GM12874 (cell line): ENCODE data around the gene PPP6C.

Source experiments
- TF ChIP-seq, protein P1 (sequence below): IDR thresholded peaks from 2 replicates; pipeline ENCODE4 v1.5.1; 2011; ENCODE audit warnings: low read depth, mild to moderate bottlenecking, control low read depth, low read length, moderate library complexity; ENCODE audit not compliant: insufficient read depth

PPP6C gene

DNA sequence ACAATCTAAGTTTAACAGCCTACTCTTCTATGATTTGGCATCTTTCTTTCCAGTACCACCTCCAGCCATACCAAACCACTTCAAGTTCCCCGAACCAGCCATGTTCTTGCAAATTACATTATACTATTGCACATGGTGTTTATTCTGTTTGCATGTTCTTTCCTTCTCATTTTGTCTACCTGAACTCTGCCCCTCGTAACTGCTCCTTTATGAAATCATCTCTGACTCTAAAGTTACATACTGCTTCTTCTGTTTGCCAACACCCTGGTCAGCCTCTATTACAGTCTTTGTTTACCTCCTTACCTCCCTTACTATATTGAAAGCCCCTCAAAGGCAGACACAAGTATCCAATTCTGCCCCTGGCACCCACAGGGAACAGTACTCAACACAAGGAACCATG is 6.0 kb downstream of the PPP6C start:
- TF ChIP-seq, protein P1, sequence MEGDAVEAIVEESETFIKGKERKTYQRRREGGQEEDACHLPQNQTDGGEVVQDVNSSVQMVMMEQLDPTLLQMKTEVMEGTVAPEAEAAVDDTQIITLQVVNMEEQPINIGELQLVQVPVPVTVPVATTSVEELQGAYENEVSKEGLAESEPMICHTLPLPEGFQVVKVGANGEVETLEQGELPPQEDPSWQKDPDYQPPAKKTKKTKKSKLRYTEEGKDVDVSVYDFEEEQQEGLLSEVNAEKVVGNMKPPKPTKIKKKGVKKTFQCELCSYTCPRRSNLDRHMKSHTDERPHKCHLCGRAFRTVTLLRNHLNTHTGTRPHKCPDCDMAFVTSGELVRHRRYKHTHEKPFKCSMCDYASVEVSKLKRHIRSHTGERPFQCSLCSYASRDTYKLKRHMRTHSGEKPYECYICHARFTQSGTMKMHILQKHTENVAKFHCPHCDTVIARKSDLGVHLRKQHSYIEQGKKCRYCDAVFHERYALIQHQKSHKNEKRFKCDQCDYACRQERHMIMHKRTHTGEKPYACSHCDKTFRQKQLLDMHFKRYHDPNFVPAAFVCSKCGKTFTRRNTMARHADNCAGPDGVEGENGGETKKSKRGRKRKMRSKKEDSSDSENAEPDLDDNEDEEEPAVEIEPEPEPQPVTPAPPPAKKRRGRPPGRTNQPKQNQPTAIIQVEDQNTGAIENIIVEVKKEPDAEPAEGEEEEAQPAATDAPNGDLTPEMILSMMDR = no peak

DNA sequence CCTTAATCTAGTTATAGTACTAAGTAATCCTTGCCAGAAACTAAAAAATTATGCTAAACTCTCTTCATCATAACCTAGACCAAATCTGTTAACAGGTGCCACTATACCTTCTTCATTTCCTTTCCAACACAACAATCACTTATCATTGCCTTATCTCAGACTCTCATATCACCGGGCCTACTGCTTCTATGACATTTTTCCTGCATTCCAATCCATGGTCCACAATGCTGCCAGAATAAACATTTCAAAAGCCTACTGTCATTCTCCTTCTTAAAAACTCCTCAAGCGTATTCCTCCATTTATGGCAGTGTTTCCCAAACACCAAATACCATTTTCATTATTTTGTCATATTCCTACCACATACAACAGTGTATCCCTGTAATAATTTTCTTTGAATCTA is 6.5 kb downstream of the PPP6C start:
- TF ChIP-seq, protein P1 = no peak

DNA sequence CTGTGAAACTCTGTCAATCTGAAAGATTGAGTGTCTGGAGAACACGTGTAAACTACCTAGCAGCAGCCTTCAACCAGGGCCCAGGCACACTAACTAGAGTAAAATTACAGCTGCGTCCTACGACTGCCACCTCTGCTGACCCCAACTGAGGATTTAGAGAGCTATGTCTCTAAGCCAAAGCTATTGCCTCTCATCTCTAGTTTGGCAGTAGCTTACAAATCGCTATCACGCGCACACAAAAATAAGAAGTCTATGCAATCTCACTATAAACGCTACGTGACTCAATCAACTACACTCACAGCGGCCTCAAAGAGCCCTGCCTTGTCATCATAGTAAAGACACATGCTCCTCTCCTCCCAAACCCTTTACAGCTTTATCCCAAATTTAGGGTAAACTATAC is 8.7 kb downstream of the PPP6C start:
- TF ChIP-seq, protein P1 = no peak

DNA sequence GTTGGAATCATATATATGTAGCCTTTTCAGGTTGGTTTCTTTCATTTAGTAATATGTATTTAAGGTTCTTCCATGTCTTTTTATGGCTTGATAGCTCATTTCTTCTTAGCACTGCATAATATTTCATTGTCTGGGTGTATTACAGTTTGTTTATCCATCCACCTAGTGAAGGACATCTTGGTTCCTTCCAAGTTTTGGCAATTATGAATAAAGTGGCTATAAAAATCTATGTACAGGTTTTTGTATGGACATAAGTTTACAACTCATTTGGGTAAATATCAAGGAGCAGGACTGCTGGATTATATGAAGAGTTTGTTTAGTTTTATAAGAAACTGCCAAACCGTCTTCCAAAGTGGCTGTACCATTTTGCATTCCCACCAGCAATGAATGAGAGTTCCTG is 11.7 kb downstream of the PPP6C start:
- TF ChIP-seq, protein P1 = no peak

DNA sequence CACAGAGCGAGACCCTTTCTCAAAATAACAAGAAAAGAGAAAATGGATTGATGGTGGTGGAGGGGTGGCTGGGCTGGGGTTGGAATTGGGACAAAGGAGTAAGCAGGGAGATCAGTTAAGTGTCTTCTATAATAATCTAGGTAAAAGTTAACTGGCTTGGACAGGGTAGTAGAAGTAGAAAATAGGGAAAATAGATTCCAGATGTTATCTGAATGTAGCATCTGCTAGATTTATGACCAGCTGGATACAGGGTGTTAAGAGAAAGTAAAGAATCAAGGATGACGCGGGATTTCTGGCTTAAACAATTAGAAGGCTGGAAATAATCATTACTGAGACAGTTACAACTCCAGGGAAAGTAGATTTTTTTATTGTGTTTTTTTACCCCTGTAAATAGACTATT is 13.0 kb downstream of the PPP6C start:
- TF ChIP-seq, protein P1 = no peak

DNA sequence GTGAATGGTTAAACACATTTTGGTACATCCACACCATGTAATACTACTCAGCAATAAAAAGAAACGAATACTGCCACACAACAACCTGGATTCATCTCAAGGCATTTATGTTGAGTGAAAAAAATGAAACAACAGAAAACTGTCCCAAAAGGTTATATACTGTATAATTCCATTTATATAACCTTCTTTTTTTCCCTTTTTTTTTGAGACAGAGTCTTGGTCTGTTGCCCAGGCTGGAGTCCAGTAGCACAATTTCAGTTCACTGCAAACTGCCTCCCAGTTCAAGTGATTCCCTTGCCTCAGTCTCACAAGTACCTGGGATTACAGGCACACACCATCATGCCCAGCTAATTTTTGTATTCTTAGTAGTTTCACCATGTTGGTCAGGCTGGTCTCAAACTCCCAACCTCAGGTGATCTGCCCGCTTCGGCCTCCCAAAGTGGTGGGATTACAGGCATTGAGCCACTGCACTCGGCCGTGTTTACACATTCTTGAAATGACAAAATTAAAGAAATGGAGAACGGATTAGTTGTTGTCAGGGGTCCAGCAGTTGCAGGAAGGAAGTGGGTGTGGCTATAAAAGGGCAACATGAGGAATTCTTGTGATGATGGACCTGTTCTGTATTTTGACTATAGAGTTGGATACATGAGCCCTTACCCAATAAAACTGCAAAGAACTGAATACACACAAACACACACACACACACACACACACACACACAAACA is 17.4 kb downstream of the PPP6C start:
- TF ChIP-seq, protein P1 = no peak

DNA sequence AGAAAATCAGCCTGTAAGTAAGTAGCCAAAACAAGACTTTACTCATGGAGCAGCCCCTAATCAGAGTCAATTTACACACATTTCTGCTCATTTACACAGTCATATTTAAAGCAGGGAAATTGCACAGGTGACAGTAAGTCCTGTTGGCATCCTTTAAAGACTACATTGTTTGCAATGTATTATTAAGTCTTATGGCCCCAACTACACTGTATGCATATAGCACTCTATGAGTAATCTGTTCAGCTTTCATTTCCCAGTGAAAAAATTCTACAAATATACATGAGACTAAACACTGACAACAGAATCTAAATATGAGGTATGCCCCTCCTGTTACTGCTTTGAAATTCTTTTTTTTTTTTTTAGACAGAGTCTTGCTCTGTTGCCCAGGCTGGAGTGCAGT is 19.7 kb downstream of the PPP6C start:
- TF ChIP-seq, protein P1 = no peak
